T47D (cell line): Measurements from ENCODE around the gene PPP1R17.

Experiments
- DNase-seq, 2 experiments: peaks; one replicate each; pipeline versions ENCODE4 v3.0.0 to v3.0.0-alpha.2; 2011 to 2012; ENCODE audit warnings: low read depth in 1 of 2, low spot score in 1 of 2
- JUND ChIP-seq: IDR thresholded peaks from 2 replicates; pipeline ENCODE4 v1.6.1; 2012; ENCODE audit warnings: low read depth
- in situ Hi-C: cut with HindIII; loops from 2 replicates; pipeline ENCODE4 v1.10.0; 2016; ENCODE audit warnings: low sequenced_read_pairs, low pct_unique_long_range_greater_than_20kb

The PPP1R17 gene

DNA sequence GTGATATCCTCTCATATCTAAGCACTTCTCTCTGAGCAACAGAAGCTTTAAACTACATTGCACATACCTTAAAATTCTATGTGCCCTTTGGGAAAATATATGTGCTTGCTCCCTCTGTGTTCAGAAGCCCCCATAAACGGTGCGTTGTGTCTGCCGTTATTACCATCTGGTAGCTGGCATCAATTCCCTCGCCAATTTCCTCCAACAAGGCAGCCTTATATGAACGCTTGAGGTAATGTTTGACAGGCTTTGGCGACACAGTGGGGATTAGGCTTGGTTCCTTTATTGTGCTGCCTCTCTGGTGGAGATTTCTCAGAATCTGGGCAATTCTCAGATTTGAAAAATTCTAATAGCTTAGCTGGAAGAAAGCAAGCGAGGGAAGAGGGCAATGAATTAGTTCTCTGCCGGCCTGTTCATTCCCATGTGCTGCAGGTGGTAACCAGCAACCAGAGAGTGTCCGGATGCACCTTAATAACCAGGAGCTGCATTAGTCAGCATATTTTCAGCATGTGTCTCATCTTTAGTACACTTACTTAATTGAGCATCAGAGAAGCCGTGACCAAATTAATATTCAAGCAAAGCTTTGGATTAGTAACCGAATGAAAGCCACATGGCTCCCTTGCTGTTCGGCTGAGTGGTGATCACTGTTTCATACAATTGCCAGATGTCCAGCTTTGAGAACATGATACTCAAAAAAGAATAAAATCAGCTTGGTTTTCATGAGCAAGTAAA lies 7.3 kb upstream of the PPP1R17 start:
- in situ Hi-C loops, result no loop called here

DNA sequence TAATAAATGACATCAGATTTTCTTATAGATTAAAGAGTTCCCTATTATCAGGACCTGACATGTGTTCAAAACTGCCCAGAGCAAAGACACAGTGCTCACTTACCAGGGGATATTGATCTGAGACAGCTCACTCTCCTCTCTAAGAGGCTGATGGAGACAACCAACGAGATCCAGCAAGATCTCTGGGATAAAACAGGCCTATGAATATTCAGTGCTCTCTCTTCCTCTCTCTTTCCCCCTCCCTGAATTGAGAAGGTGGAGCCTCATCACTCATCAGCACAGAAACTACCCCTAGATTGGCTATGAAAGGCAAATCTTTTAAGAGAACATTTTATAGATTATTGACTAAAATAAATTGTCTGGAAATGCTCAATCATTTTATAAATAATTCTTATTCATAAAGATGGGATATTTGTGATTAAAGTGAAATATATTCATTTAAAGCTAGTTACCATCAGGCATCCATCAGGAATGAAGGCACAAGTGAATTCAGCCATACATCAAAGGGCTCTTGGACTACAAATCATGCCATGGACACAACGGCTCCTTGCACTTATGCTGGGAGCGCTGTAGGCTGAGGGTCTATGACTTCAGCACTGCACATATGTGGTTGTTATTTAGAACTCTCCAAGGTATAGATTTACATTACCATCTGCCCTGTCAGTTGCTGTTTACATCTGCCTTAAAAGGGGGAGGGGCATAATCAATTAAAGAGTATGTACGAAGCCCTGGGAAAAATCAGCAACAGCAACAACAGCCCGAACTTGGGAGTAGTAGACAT lies 3.4 kb upstream of the PPP1R17 start:
- in situ Hi-C loops, result no loop called here
- TF ChIP-seq JUND, result no peak
- DNase-seq, result no peak

More for the DNA sequence above, 7.3 kb upstream of the PPP1R17 start:
- no peak for DNase-seq
- TF ChIP-seq JUND, result no peak

DNA sequence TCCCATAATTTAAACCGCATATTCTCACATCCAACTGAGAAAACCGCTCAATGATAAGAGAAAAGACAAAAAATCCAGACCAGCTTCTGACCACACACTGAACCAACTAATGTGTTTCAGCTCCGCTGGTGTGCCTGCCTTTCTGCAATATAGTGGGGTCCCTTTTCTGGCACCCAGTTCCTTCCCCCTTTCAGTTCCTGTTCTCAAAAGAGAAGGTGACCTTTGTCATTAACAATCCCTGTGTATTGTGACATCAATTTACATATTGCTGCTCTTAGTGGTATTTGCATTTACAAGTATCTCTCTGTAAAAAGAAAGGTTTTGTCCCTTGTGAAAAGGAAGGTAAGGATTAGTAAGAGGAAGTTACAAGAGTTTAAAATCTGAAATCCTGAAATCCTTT lies 1.4 kb downstream of the PPP1R17 start:
- TF ChIP-seq JUND, result no peak
- in situ Hi-C loops, result no loop called here
- DNase-seq, result no peak

DNA sequence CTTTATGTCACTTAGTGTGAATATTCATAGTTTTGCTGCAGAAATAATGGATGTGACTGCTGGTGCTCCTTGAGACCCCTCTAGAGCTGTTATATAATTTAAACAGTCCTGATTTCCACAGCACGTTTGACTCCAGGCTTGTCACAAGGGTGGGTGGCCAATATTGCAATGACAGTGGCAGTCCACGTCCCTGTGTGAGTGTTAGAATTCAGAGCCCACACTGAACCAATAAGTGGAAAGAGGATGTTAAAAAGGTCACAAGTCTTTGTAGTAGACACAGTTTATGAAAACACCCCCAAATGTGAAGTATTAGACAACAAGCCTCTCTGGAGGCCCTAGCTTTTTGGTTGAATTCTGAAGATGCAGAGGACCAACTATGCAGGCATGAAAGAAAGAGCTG lies 2.0 kb downstream of the PPP1R17 start:
- TF ChIP-seq JUND, result no peak
- in situ Hi-C loops, result no loop called here
- DNase-seq, result no peak

DNA sequence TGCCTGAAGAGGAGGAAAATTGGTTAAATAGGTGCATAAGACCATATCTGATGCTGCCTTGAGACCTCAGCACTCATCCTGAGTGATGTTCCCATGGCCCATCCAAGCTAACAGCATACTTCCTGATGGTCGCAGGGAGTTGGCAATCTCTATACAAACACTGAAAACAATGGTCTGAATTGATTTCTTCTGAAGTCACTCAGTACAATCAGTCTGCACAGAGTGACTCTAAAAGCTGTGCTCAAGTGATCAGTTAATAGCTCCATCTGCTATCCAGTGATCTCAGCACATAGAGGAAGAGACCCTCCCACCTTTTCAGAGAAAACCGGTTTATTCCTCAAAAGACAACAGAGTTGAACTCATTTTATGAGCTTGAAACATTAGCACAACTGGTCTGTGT lies 3.9 kb downstream of the PPP1R17 start:
- in situ Hi-C loops, result no loop called here
- DNase-seq, result no peak
- no peak for TF ChIP-seq JUND

DNA sequence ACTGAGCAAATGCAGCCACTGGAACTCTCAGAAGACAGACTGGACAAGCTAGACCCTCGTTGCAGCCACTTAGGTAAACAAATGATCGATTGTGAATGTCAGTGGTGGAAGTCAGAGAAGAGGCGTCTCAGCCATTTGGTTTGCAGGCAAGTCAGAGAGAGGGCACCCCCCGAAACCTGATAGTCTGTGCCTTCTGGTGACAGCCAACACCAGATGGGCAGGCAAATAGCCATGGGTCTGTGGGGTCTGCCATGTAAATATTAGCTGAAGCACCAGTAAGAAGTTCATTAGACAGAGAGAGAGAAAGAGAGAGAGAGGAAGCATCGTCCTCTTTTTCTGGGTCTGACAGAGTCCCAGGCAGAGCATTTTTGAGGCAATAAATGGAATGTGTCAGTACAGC lies 5.4 kb downstream of the PPP1R17 start:
- TF ChIP-seq JUND, result no peak
- no peak for DNase-seq
- in situ Hi-C loops, result no loop called here

DNA sequence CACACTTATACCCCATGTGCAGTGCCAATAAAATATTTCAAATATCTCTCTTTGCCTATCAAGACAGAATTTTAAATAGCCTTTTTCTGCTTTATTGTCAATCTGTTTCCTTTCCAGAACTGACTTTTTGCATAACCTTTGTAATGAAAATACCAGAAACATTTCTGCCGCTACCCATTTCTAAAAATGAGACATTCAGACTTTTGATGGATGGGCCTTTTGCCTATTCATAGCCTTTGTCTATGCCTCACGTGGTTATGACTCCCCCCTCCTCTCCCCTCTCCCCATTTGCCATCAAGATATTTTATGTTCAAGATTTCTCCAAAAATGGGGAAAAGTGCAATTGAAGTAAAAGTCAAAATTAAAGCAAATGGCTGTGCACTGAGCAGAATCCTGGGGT lies 5.9 kb downstream of the PPP1R17 start:
- in situ Hi-C loops, result no loop called here
- TF ChIP-seq JUND, result no peak
- no peak for DNase-seq

DNA sequence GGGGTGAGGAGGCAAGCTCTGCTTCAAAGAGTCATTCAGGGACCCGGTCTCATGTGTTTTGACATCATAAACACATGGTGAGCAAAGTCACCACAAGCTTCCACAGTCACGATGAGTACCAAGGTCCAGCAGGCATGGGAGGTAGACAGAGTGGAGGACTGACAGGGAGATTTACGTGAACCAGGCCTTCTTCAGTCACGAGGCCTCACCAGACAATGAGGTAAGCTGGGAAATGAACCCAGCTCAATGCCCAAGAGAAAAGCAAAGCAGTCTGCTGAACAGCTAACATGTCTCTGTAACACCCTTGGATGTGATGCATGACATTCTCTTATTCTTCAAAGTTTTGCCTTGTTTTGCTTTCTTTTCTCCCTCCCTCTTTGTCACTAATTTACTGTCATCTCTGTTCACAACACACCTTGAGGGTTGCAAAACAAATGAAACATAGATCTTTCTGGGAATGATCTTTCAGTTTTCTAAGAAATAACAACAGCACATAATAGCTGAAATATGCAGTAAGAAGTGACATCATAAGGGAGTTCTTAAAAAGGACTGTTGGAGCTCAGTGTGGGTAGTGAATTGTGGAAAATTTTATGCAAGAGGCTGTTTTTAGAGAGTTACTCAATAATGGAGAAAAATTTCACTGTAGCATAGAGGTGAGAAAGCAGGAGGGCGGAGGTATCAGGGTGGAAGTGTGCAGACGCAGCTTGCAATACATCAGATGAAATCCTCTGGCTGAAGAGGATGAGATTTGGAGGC lies 9.0 kb downstream of the PPP1R17 start:
- no peak for DNase-seq
- TF ChIP-seq JUND, result no peak
- in situ Hi-C loops, result no loop called here

DNA sequence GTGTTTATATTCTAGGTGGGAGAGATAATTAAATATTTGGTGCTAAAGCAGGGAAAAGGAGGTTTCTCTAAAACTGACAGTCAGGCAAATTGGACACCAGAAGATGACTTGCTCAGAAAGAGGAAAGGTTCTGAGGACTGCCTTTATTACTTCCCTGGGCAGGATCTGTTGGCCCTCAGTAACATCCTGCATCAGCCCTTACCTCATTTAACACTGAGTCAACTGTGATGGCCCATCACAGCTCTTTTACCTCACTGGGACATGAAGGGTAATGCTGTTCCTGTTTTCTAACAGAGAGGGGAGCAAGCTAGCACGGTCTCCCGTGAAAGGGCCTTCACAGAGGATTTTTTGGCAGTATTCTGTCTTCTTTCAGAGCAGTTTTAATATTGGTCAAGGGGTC lies 12.0 kb downstream of the PPP1R17 start:
- in situ Hi-C loops, result no loop called here
- no peak for DNase-seq
- TF ChIP-seq JUND, result no peak

DNA sequence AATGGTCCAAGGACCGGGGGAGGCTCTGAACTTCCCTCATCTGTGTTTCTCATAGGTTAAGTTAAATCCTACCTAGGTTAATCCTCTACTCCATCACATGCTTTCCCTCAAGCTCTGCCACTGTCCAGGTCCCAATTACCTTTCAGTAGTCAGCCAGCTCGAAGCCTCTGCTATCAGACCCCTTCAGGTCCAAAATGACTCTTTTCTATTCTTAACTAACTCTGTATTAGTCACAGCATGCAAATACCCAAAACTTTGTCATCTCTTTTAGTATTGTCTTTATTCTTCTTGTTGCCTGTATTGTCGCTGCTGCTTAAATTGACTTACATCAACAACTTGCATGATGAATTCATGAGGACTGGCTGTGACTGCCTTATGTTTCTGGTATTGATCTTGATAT lies 15.3 kb downstream of the PPP1R17 start:
- no peak for DNase-seq
- TF ChIP-seq JUND, result no peak
- in situ Hi-C loops, result no loop called here

DNA sequence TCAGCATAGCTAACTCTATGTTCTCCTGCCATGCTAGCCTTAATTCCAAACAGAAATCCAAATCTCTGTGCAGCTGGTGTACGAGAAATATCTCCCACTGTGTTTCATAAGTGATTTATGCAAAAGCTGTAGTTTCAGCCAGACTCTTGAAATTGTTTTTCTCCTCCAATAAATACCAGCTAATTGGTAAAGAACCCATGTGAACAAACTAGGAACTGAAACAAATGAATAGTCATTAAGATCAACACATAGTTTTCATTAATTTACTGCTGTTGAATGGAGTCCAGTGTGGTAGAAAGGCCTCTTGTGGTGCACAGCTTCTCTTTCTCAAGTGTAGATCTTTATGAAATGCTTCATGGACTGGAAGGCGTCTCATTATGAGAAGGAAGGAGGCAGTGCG lies 18.4 kb downstream of the PPP1R17 start:
- TF ChIP-seq JUND, result no peak
- in situ Hi-C loops, result no loop called here
- no peak for DNase-seq

DNA sequence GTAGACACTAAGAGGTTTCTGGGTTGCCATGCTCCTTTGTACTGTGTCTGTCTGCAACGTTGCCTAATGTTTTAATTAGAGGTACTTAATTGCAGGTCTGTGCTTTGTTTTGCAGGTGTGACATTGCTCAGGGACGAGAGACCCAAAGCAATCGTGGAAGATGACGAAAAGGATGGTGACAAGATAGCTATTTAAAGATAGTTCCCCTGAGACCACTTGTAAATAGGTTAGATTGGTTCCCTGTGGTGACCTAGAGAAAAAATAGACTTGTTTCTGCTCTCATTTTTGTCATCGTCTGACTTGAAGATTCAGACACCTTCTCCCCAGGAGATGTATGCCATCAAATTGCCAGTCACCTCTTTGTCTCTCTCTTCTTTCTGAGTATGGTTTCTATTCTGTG lies 20.1 kb downstream of the PPP1R17 start:
- in situ Hi-C loops, result no loop called here
- no peak for DNase-seq
- no peak for TF ChIP-seq JUND

DNA sequence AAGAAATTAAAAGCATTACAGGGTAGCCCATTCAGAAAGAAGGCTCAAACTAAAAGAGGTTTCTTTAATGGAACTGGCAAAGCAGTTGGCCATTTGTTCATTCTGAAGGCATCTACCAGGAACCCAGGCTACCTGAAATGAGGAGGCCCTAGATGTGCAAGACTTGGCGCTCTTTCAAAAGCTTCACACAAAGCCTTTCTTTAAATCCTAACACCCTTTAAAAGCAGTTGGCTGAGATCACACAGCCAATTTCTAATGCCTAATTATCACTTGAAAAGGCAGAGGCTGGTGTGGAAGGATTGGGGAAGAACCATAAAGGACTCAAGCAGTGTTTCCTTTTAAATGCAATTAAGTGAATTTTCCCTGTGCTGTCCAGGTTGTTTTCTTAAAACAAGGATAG lies 23.2 kb downstream of the PPP1R17 start:
- in situ Hi-C loops, result no loop called here
- DNase-seq, result no peak

More for the DNA sequence above, 23.2 kb downstream of the PPP1R17 start:
- TF ChIP-seq JUND, result no peak
